Measurements from ENCODE around the gene FOXD3.
"Not testable (repeated sequence)": the region's sequence is repeated elsewhere in the genome, so short reads cannot be mapped to it uniquely, and the experiment has no call there.

DNA sequence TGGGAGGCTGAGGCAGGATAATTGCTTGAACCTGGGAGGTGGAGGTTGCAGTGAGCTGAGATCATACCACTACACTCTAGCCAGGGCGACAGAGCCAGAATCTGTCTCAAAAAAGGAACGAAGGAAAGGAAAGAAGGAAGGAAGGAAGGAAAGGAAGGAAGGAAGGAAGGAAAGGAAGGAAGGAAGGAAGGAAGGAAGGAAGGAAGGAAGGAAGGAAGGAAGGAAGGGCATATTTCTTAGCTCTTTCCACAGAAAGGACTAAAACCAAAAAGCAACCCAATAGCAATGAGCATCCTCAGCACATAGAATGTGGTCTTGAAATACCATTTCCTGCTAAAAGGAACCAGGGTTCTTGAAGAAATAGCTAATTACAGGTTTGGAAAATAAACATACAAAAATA, 33.9 kb downstream of the FOXD3 start:
- not testable (repeated sequence) for TF ChIP-seq POLR2A (IDR thresholded peaks at IDR 0.05)
- TF ChIP-seq, protein P1, sequence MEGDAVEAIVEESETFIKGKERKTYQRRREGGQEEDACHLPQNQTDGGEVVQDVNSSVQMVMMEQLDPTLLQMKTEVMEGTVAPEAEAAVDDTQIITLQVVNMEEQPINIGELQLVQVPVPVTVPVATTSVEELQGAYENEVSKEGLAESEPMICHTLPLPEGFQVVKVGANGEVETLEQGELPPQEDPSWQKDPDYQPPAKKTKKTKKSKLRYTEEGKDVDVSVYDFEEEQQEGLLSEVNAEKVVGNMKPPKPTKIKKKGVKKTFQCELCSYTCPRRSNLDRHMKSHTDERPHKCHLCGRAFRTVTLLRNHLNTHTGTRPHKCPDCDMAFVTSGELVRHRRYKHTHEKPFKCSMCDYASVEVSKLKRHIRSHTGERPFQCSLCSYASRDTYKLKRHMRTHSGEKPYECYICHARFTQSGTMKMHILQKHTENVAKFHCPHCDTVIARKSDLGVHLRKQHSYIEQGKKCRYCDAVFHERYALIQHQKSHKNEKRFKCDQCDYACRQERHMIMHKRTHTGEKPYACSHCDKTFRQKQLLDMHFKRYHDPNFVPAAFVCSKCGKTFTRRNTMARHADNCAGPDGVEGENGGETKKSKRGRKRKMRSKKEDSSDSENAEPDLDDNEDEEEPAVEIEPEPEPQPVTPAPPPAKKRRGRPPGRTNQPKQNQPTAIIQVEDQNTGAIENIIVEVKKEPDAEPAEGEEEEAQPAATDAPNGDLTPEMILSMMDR (IDR thresholded peaks at IDR 0.05 in 8 of 11, conservative IDR thresholded peaks at IDR 0.05 in 3 of 11): not testable (repeated sequence)
